GM12873 (cell line): ENCODE data around the gene SMPD2.

ENCODE experiments used
- TF ChIP-seq, protein P1 (sequence below): IDR thresholded peaks from 2 replicates; pipeline ENCODE4 v1.5.1; 2012; ENCODE audit warnings: low read depth, mild to moderate bottlenecking, moderate library complexity, low read length, control low read depth; ENCODE audit not compliant: insufficient read depth; ENCODE audit errors: missing control alignments

Gene SMPD2

GRCh38 chr6:109484122-109484521 lies 43.6 kb downstream of the SMPD2 start:
- TF ChIP-seq, protein P1, sequence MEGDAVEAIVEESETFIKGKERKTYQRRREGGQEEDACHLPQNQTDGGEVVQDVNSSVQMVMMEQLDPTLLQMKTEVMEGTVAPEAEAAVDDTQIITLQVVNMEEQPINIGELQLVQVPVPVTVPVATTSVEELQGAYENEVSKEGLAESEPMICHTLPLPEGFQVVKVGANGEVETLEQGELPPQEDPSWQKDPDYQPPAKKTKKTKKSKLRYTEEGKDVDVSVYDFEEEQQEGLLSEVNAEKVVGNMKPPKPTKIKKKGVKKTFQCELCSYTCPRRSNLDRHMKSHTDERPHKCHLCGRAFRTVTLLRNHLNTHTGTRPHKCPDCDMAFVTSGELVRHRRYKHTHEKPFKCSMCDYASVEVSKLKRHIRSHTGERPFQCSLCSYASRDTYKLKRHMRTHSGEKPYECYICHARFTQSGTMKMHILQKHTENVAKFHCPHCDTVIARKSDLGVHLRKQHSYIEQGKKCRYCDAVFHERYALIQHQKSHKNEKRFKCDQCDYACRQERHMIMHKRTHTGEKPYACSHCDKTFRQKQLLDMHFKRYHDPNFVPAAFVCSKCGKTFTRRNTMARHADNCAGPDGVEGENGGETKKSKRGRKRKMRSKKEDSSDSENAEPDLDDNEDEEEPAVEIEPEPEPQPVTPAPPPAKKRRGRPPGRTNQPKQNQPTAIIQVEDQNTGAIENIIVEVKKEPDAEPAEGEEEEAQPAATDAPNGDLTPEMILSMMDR, result no peak

GRCh38 chr6:109485266-109485935 lies 44.9 kb downstream of the SMPD2 start:
- TF ChIP-seq, protein P1, result no peak

- TF ChIP-seq, protein P1, result no peak
Observed at GRCh38 chr6:109486068-109486467, 45.5 kb downstream of the SMPD2 start.

GRCh38 chr6:109488001-109488400 lies 47.5 kb downstream of the SMPD2 start:
- TF ChIP-seq, protein P1, result no peak

GRCh38 chr6:109490713-109491112 lies 50.2 kb downstream of the SMPD2 start:
- TF ChIP-seq, protein P1, result no peak

DNA sequence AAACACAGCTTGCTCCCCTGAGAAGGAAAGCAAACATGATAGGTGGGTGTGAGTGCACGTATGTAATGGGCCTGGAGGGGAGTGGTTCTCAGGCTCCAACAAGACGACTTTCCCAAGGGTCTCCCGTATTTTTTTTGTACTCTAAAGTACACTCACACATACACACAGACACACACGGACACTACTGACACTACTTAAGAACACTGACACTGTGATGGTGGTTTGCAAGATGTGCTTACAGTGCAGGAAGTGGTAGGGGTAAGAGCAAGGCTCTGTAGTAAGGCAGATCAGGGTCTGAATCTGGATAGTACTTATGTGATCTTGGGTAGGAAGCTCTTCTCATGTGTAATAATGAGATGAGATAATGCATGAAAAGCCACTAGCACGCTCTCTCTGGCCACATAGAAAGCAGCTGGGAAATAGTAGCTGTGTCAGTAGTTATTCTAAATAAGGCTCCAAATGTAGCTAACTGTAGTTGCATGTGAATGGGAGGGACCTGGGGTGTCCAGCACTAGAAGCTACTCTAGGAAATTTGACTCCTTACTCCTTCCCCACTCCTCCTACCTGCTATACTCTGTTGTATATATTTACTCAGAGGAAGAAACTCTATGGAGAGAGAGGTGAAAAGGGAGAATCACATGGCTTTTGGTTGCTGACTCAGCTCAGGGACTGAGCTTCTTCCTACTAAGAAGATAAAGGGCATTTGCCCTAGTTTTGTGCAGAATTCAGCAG lies 50.8 kb downstream of the SMPD2 start:
- TF ChIP-seq, protein P1, result no peak
